Activated T-helper 9 cell treated with anti-CD3 and anti-CD28 coated beads, Interleukin-2, amount 50 U/mL, for 16 hours (primary cell): ENCODE results near the gene PIGZ.
A peak's percentile ranks its signal among the peaks of the same experiment; 100 is the strongest.

Source experiments
- DNase-seq: peaks from one replicate; pipeline ENCODE4 v3.0.0-alpha.2; 2020; ENCODE audit warnings: low read depth

Gene PIGZ, protein sequence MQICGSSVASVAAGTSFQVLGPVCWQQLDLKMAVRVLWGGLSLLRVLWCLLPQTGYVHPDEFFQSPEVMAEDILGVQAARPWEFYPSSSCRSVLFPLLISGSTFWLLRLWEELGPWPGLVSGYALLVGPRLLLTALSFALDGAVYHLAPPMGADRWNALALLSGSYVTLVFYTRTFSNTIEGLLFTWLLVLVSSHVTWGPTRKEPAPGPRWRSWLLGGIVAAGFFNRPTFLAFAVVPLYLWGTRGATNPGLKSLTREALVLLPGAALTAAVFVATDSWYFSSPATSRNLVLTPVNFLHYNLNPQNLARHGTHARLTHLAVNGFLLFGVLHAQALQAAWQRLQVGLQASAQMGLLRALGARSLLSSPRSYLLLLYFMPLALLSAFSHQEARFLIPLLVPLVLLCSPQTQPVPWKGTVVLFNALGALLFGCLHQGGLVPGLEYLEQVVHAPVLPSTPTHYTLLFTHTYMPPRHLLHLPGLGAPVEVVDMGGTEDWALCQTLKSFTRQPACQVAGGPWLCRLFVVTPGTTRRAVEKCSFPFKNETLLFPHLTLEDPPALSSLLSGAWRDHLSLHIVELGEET

DNA sequence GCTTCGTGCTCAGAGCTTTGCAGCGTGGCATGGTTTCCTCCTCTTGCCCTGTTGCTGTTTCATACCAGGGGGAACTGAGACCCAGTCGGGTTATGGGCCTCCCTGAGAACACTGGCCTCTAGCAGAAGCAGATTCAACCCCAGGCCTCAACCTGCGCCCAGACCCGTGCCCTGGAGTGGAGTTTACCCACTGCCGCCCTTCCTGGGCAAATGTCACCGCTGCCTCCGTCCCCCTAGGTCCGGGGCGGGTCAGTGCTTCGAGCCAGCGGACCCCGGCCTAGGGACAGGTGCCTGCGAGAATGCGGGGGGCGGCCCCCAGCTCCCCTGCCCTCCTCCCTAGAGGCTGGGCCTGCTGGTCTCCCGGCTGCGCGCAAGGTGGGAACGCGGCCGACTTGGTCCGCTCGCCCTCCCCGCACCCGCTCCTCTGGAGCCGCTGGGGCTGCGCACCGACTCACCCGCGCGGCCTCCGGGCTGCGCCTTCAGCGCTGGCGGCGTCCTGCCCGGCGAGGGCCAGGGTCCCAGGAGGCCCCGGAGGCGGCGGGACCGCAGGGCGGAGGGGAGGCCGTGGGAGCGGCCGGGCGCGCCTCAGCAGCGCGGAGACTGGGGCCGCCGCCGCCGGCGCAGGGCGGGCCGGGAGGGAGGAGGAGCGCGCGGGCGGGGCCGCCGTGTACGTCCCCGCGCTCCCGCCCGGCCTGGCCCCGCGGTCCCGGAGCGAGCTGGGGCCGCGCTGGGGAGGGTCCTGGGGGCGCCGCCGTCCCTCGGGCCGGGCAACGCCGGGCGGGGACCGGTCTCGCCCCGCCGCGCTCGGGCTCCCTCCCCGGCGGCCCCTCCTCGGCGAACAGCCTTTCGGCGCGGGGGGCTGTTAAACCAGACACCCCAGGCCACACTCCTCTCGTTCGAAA lies at the start of gene PIGZ:
PIGZ (minus strand) TSS at position 601 of the 901 bp plus-strand sequence. CDS start 16,802 bp downstream, outside the sequence.
- no peak for DNase-seq

DNA sequence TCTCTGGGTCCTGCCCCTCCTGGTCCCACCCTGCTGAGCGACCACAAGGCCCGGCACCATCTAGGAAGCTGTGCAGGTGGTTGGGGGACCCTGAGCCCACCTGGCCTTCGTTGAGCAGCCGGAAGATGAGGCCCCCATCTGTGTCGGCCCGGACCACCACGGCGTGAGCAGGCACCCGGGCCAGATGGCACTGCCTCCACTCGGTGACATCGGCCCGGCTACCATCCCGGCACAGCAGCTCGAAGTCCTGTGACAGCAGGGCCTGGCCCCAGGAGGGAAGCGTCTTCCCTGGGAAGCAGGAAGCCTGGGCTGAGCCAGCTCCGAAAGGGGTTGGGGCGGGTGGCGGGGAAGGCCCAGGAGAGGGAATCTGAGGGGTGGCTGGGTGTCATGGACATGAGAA lies 48.4 kb upstream of the PIGZ start:
- DNase-seq, result no peak

DNA sequence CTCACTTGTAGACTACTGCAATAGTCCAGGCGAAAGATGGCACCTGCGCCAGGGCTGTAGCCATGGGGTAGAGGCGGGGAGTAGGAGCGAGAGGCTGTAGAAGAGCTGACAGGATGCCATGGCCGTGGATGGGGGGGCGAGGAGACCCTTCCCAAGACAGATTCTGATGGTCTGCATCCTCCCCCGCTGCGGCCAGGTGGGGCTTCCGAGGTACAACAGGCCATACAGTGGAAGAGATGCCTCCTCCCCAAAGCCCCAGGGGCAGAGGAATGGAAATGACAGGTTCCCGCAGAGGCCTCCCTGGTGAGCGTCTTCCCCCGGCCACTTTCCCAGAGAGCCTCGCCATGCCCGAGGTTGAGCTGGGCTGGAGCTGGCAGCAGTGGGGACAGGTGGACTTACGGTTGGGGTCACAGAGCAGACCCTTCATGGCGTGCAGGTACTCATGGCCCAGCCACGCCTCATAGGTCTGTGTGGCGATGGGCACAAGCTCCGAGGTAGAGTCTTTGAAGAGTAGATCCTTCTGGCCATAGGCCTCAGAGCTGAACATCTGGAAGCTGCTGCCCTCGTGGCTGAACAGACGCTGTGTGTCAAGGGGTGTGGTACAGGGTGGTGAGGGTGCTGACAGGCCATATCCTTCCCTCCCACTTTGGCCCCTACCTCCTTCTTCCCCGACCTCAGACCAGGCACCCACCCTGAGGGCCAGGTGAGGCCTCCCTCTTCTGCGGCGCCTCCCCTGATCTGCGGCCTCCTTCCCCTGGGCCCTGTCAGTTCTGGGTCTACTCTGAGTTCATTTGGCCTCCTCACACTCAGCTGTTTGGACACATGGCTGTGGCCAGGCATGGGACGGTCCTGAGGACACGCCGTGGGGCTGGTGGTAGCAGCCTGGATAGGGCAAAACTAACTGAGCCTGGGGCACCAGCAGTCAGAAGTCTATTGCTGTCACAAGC lies 47.4 kb upstream of the PIGZ start:
- no peak for DNase-seq

DNA sequence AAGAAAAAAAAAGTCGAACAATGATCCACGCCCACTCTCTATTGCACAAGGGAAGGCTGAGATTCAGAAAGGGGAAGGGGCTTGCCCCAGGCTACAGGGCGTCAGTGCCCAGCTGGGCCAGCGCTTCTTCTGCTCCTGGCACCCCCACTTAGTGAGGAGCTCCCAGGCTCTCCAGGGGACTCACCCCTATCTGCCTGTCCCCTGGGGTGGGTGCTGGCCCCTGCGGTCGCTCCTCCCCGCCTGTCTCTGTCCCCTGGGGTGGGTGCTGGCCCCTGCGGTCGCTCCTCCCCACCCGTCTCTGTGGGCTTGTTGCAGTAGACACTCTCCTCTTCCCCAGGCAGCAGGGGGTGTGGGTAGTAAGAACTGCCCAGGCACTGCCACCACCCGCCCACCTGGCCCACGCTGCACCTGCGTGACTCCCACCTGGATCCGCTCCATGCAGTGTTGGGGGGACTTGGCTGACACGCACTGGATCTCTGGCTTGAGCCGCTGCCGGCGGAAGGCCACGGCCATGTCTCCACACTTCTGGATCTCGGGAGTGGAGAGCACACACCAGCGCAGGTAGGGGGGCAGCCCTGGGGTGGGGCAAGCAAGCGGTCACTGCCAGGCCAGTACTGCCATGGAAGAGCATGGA lies 46.4 kb upstream of the PIGZ start:
- no peak for DNase-seq

DNA sequence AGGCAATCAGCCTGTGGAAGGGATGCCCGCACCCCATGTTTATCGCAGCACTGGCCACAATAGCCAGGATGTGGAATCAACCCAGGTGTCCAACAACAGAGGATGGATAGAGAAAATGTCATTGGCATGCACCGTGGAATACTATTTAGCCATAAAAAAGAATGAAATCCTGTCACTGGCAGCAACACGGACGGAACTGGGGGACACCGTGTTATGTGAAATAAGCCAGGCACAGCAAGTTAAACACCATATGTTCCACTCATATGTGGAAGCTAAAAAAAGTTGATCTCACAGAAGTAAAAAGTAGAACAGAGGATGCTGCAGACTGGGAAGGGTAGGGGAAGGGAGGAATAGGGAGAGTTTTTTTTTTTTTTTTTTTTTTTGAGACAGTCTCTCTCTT lies 45.4 kb upstream of the PIGZ start:
- no peak for DNase-seq

DNA sequence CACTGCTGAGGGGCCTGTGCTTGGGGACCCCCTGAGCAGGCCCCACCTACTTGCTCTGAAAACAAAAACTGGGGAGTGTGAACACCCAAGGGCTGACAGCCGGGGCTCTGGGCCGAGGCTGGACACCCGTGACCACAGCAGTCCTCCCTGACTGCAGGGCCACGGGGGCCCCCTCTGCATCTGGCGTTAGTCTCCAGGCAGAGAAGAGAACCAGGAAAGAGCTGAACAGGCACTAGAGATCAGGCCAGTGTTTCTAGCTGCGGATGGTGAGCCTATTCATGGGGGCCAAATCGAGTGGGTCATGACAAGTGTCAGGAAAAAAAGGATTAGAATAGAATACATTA lies 43.9 kb upstream of the PIGZ start:
- no peak for DNase-seq

DNA sequence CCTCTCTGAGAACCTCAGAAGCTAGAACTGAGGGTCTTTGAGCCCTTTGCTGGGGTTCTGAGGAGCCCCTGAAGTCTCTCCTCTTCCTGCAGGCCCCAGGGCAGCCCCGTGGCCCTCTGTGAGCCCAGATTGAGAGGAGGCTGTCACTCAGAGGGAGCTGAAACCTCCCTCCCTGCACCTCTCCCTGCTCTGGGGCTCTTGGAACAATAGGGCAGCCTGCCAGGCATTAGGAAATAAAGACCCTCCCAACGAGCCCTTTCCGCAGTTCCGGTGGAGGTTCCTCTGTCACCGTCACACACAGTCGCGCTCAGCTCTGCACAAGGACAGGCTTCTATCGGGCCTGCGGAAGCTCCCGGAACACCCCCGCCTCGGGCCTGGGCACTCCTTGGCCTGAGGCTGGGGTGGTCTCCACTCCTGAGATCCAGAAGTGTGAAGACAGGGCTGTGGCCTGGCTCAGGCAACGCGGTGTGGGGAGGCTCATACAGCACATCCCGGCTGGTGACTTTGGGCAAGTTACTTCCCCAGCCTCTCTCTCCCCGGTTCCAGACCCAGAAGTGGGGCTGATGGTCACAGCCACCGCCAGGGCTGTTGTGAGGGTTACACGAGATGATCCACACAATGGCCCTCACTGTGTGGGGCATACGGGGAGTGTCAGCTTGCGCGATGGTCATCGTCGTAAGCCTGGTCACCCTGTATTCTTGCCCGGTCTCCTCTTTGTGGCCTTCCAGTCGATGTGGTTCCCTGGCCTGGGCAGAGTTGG lies 43.3 kb upstream of the PIGZ start:
- DNase-seq, result no peak

DNA sequence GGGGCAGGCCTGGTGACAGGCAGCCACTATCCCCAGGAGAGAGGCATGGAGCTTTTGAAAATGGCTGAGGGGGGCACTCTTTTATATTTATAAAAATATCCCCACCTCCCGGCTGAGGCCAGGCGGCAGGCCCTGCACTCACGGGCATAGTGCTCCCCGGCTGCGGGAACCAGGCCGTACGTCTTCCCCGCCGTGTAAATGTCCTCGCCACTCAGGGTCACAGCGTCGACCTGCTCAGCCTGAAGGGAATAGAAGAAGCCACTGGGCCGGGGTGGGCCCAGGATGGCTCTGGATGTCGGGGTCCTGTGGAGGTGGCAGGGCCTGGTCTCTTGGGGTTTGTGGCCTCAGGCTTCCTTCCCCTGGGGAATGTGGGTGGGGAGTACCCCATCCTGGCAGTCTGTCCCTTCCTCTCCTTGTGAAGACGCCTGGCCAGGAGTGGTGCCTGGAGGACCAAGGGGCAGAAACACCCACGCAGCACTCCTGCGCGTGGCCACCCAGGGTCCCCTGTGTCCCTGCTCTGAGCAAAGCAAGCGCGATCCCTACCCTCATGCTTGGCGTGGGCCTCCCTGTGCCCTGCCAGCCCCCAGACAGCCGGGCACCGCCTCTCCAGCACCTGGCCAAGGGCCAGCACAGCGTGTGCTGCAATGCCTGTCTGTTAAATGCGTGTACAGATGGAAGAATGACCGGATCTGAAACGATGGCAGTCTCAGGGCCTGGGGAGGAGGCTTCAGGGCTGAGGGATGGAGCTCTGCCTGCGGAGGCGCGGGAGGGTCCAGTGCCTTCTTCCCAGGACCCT lies 42.1 kb upstream of the PIGZ start:
- no peak for DNase-seq

DNA sequence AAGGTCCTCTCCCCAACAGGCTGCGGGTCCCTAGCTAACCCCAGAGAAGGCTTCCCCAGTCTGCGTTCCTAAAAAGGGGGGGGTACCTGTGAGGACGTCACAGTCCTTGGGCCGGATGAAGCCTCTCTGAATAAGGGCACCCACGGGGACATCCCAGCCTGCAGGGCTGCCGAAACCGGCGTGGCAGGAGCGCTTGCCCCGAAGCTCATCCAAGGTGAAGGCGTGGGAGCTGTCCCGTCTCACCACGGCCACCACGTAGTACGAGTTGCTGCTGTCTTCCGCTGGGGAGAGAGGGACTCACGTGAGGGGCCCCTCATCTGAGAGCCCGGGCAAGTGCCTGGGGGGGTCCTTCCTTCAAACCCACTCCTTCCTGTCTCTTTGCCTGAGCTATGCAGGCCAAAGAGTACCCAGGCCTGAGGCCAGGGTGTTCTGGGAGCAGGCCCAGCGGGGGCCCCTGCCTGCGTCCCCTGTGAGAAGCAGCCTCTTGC lies 40.9 kb upstream of the PIGZ start:
- DNase-seq, result no peak

DNA sequence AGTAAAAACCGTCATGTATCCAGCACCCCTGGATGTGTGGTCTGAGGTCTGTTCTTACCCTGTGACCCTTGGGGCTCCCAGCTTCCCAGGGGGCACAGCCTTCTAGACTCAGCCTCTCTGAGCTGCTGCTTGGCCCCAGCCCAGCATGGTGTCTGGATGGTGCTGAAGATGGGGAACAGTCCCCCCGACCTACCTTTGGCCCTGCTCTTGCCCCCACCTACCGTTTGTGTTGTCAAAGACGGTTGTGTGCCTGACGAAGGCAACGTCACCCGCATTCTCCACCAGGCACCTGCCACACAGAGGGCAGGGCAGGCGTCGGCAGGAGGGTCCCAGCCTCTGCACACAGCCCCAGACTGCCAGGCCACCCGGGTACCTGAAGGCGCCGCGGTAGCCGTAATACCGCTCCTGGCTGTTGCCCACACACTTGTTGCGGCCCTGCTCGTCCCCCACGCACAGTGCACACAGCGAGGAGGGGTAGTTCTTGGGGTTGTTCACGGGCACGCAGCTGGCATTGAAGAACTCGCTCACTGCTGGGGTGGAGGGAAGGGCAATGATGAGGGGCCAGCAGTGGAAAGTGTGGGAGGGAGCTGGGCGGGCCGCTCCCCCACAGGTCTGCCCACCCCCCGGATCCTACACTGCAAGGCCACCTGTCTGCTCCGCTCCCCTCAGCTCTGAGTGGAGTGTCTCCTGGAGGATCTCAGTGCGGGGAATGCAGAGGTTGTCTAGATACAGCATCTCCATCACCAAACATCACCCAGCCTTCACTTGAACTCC lies 40.0 kb upstream of the PIGZ start:
- no peak for DNase-seq

DNA sequence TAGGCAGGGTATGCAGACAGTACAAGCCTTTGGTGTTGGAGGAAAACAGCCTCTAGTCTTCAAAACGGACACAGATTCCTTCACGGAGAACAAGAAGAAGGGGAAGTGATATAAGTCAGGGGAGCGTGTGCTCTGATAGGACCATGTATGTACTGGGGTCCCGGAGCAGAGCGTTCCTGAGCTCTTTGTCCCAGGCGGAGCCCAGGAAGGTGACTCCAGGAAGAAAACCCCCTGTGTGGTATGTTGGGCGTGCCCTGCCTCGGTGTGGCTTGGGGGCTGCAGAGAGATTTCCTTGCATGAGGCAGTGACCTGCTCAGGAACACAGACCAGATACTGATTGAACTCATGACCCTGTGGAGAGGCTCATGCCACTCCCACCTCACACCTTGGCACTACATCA lies 39.3 kb upstream of the PIGZ start:
- DNase-seq, result no peak

DNA sequence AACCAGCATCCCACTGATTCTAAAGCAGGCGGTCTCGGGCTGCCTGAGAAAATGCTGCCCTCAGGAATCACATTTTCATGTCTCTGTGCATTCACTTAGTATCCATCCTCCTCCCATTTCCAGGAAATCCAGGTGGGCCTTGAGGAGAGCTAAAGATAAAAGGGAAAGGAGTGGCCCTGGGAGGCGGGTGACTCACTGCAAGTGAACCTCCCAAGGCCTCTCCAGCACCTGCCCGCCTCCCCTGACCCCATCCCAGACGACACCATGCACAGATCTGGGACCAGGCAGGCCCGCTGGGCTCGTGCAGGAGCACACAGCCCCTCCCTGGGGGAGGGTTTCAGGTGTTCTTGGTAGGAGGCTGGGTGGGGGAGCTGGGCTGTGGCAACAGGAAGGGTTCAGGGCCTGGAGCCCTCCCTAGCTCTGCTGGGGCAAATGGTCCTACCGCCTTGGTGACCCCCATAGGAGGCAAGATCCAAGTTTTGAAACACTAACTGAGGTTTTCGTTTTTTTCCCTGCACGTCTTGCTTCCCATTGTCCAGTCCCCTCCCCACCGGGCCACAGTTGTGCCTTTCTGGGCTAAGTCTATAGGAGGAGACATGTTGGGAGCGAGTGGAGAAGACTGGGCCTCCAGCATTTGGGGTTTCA lies 38.8 kb upstream of the PIGZ start:
- no peak for DNase-seq

DNA sequence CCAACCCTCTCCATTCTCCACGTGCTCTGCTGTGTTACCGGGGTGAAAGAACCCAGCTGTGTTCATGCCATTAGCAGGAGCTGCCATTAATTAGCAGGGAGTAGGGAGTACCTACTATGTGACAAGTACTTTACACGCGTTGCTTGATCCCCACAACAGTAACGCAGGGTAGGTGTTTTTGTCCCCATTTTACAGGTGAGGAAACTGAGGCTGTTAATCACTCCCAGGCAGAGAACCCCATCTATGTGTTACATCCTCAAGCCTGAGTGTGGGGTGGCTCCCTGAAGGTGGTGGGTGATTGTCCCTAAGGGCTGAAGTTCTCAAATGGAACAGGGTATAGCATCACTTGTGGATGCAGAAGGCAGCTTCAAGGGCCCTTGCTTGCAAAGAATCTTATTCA lies 38.2 kb upstream of the PIGZ start:
- DNase-seq, result no peak

DNA sequence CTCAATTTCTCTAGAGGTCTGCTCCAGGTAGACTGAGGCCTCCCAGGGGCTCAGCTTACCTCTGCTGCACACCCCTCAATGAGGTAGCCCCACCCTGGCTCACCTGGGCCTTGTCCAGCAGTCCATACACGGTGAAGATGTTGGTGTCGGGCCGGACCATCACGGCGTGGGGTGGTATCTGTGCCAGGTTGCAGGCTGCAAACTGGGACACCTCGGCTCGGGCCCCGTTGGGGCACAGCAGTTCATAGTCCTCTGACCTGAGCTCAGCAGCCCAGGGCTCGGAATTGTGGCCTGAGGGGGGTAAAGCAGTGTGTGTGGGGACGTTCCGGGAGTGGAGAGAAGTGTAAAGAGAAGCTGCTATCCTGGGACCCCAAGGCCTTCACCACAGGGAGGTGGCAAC lies 37.8 kb upstream of the PIGZ start:
- DNase-seq, result no peak

DNA sequence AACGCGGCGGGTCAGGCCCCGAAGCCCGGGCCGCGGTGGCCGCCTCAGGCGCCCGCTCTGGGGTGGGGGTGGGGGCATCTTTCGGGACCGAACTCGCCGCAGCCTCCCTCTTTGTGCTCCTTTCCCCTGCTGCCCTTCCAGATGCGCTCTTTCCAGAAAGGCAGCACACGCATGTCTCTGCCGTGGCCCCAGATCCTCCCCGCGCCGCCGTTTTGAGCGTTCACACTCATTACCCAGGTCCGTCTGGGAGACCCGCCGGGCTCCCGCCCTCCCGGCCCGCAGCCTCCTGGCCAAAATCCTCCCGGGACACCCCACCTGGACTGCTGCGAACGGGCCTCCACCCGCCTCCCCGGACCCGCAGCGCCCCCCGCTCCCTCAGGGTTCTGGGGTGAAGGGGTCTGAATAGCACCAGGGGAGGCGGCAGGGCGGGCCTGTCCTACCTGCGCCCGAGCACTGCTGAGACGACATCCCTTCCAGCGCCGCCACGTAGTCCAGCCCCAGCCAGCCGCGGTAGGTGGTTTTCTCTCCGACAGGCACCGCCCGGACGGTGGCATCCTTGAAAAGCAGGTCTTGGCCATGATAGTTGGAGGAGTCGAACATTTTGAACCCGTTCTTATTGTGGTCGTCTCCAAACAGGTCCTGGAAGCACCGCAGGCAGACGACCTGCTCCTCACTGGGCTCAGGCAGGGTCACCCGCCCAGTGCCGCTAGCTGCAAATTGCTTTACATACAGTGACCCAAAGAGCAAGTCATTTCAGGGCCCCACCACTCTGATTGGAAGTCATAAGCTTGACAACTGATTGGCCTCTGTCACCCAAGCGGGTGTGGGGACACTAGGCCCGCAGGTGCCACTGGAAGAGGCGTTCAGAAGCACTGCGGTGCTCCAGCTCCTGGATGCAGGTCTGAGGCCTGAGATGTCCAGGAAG lies 35.1 kb upstream of the PIGZ start:
- DNase-seq, result peak; percentile 13

DNA sequence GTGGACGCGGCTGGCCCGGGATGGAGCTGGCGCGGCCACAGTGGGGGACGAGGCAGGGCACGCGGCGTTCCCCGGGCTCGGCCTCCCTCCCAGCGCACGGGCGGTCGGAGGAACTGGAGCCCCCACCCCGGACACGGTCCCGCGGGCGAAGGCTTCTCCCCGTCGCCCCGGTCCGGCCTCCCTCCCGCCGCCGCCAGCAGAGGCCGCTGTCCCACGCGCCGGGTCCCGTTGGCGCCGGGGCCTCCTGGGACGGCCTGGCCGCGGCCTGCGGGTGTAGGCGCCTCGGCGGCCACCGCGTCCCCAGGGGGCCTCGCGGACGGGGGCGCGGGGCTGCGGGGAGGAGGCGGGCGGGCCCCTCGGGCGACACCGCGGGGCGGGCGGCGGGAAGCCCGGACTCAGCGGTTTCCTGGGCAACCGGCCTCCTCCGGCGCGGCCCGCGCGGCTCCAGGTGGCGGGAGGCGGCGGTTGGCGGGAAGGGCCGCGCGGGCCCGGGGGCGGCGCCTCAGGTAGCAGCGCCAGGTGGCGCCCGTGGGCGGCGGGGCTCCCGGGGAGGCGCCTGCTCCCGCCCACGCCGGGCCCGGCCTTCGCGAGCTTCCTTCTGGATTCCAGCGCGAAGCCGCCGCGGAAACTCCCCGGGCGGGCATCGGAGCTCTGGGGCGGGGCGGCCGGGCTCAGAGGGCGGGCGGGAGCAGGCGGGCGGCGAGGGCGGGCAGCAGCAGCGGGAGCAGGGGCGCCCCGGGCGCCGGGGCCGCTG lies 34.2 kb upstream of the PIGZ start:
- DNase-seq, result peak; percentile 78
